Activated T-helper 2 cell treated with anti-CD3 and anti-CD28 coated beads, Interferon-gamma antibody, Interleukin-2, Interleukin-4, amounts not matched to agents 10 μg/mL and 5 μg/mL and 100 μg/mL, durations not matched to agents 14 hours and 24 hours and 36 hours (primary cell): ENCODE data around the gene EPGN. TPM values are rescaled to one million over a fixed set of nuclear protein-coding genes. Genes with fewer than 3 reads are reported as not detected.

Source experiments
- DNase-seq: peaks from one replicate; pipeline ENCODE4 v3.0.0; 2021; ENCODE audit warnings: low spot score
- H3K27ac Mint-ChIP-seq: one replicate; pipeline ENCODE4 v1.8.0; 2021; ENCODE audit warnings: mixed read lengths
- H3K27me3 Mint-ChIP-seq: one replicate; pipeline ENCODE4 v1.8.0; 2021; ENCODE audit warnings: low read depth, mixed read lengths
- H3K36me3 Mint-ChIP-seq: one replicate; pipeline ENCODE4 v1.8.0; 2021; ENCODE audit warnings: low read depth, mixed read lengths
- H3K4me1 Mint-ChIP-seq: one replicate; pipeline ENCODE4 v1.8.0; 2021; ENCODE audit warnings: low read depth, mixed read lengths
- H3K4me3 Mint-ChIP-seq: one replicate; pipeline ENCODE4 v1.8.0; 2021; ENCODE audit warnings: low read depth, mild to moderate bottlenecking, moderate library complexity, mixed read lengths
- H3K9me3 Mint-ChIP-seq: one replicate; pipeline ENCODE4 v1.8.0; 2021; ENCODE audit warnings: mixed read lengths
- intact Hi-C: fragments of 100-400 bp; cut with micrococcal nuclease; formaldehyde crosslinking; loops from one replicate; pipeline ENCODE4 v1.15.1; 2023
- total RNA-seq: library from RNA; stranded (reverse); gene quantifications from 2 replicates; pipeline ENCODE4 v1.2.3, GENCODE V29; 2022

The EPGN gene
- total RNA-seq, 1 donor from 2014 or later = not detected

GRCh38 chr4:74287791-74288190, 20.5 kb upstream of the EPGN start:
- intact Hi-C loops = no loop called here
- Mint-ChIP-seq H3K4me1 (no peaks in the 10 kb centered on the region), H3K9me3 (no peaks in the 10 kb centered on the region), H3K27me3 (no peaks in the 10 kb centered on the region), H3K27ac (no peak overlapping the region), H3K36me3 (no peaks in the 10 kb centered on the region), H3K4me3 (no peak overlapping the region)
- DNase-seq = no peak

DNA sequence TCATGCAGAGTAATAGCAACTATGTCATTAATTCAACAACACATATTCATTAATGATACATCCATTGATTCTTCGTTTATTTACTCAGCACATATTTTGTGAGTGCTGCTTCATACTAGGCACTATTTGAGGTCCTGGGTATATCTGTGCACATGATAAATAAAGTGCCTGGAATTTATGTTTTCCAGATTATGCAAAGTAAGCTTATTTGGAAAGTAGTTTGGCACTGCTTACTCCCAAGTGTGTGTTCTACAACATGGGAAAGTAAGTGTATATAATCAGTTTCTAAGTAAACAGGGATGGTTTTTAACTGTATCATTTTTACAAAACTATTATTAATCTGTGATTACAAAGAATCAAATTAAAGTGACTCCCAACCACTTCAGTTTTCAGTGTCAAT, 16.8 kb upstream of the EPGN start:
- no peaks in the 10 kb centered on the region for H3K9me3 Mint-ChIP-seq
- H3K36me3 Mint-ChIP-seq = no peaks in the 10 kb centered on the region
- H3K4me3 Mint-ChIP-seq = no peak overlapping the region
- H3K27me3 Mint-ChIP-seq = no peaks in the 10 kb centered on the region
- no peaks in the 10 kb centered on the region for H3K4me1 Mint-ChIP-seq
- intact Hi-C loops = no loop called here
- DNase-seq = no peak
- no peak overlapping the region for H3K27ac Mint-ChIP-seq

DNA sequence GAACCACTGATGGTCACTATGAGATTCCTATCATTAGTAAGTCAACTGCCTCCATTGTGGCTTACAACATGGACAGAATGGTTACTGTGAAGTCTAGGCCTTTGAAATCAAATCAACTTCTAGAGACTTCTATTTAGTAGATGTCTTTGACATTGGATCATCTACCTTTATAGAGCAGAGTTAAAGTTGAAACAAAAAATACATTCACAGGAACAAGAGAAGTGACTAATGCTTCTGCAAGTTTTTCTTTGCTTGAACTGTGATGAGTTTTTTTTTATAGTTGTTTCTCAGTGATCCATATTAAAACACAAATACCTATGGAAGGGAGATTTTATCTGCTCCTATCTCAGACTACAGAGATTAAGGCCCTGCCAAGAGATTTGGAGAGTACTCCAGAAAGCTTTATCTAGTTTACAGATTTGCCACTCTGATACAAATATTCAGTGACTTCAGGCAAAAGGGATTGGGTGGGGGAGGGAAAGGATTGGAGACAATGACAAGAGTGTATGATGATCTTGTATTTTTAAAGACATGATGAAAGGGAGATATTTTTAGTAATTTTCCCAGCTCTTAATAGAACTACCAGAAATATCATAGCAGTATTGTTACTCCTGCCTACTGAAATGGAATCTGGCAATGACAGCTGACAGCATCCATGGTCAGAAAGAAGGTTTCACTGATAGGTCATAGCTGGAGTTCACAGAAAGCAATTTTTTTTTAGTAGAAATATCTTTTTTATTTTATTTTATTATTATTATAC, 16.0 kb upstream of the EPGN start:
- no peaks in the 10 kb centered on the region for H3K4me1 Mint-ChIP-seq
- H3K27me3 Mint-ChIP-seq = no peaks in the 10 kb centered on the region
- DNase-seq = no peak
- no peaks in the 10 kb centered on the region for H3K9me3 Mint-ChIP-seq
- intact Hi-C loops = no loop called here
- no peaks in the 10 kb centered on the region for H3K36me3 Mint-ChIP-seq
- H3K27ac Mint-ChIP-seq = no peak overlapping the region
- no peak overlapping the region for H3K4me3 Mint-ChIP-seq

- no peak overlapping the region for H3K27ac Mint-ChIP-seq
- H3K27me3 Mint-ChIP-seq = no peaks in the 10 kb centered on the region
- H3K36me3 Mint-ChIP-seq = no peaks in the 10 kb centered on the region
- no peaks in the 10 kb centered on the region for H3K9me3 Mint-ChIP-seq
- H3K4me3 Mint-ChIP-seq = no peak overlapping the region
- no peaks in the 10 kb centered on the region for H3K4me1 Mint-ChIP-seq
- intact Hi-C loops = no loop called here
- no peak for DNase-seq
These were observed 14.7 kb upstream of the EPGN start for GRCh38 chr4:74293558-74293957.

GRCh38 chr4:74294681-74295080, 13.6 kb upstream of the EPGN start:
- H3K9me3 Mint-ChIP-seq = no peaks in the 10 kb centered on the region
- no peaks in the 10 kb centered on the region for H3K4me1 Mint-ChIP-seq
- DNase-seq = no peak
- H3K27me3 Mint-ChIP-seq = no peaks in the 10 kb centered on the region
- H3K36me3 Mint-ChIP-seq = no peaks in the 10 kb centered on the region
- H3K27ac Mint-ChIP-seq = no peak overlapping the region
- no peak overlapping the region for H3K4me3 Mint-ChIP-seq
- intact Hi-C loops = no loop called here

GRCh38 chr4:74297539-74297938, 10.7 kb upstream of the EPGN start:
- DNase-seq = no peak
- peaks cover 1% of the 10 kb centered on the region for H3K27me3 Mint-ChIP-seq
- no peak overlapping the region for H3K4me3 Mint-ChIP-seq
- H3K9me3 Mint-ChIP-seq = no peaks in the 10 kb centered on the region
- H3K27ac Mint-ChIP-seq = no peak overlapping the region
- intact Hi-C loops = no loop called here
- no peaks in the 10 kb centered on the region for H3K4me1 Mint-ChIP-seq
- no peaks in the 10 kb centered on the region for H3K36me3 Mint-ChIP-seq

- Mint-ChIP-seq H3K4me3 (no peak overlapping the region), H3K27ac (no peak overlapping the region), H3K27me3 (peaks cover 1% of the 10 kb centered on the region), H3K36me3 (no peaks in the 10 kb centered on the region), H3K4me1 (peaks cover 13% of the 10 kb centered on the region), H3K9me3 (no peaks in the 10 kb centered on the region)
- intact Hi-C loops = no loop called here
- DNase-seq = no peak
These were observed 4.1 kb upstream of the EPGN start for GRCh38 chr4:74304095-74304625.

DNA sequence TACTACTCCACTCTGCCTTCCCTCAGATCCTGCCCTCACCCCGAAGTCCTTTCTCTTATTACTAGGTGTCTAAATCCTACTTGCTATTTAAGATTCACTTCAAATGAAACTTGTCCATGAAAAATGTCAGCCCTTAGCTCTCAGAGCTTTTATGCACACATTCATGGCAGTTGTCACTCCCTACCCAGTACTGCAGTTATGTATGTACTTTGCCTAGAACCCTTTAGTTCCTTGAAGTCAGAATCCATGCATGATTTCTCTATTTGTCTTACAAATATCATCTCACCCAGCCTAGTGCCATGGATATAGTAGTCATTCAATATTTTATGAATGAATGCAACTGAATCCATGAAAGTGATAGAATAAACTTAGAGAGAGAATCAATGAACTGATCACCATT, 3.3 kb upstream of the EPGN start:
- intact Hi-C loops = no loop called here
- peaks cover 18% of the 10 kb centered on the region for H3K4me1 Mint-ChIP-seq
- DNase-seq = no peak
- H3K9me3 Mint-ChIP-seq = no peaks in the 10 kb centered on the region
- no peak overlapping the region for H3K27ac Mint-ChIP-seq
- H3K27me3 Mint-ChIP-seq = peaks cover 1% of the 10 kb centered on the region
- H3K36me3 Mint-ChIP-seq = no peaks in the 10 kb centered on the region
- no peak overlapping the region for H3K4me3 Mint-ChIP-seq

- intact Hi-C loops = no loop called here
- DNase-seq = no peak
- Mint-ChIP-seq H3K9me3 (no peaks in the 10 kb centered on the region), H3K4me1 (peaks cover 18% of the 10 kb centered on the region), H3K27me3 (no peaks in the 10 kb centered on the region), H3K36me3 (no peaks in the 10 kb centered on the region), H3K27ac (no peak overlapping the region), H3K4me3 (no peak overlapping the region)
These were observed 1.1 kb upstream of the EPGN start for GRCh38 chr4:74307170-74307569.

DNA sequence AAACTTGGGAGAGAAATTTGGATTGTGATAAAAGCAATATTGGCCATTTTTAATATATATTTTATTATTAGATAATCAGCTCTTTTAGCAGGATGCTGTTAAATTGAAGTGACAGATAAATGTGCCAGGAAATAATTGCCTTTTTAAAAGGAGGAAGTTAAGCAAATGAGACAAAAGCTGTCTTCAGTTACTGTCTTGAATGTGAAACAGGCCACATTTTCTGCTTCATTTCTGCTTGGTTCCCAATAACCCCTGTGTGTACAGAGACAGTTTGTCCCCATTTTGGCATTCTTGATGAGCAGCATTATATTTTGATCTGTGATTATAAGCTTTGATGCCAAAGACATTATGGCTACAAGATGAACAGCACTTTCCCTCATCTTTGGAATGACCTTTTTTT, 953 bp downstream of the EPGN start:
- no peaks in the 10 kb centered on the region for H3K36me3 Mint-ChIP-seq
- H3K27me3 Mint-ChIP-seq = no peaks in the 10 kb centered on the region
- no peaks in the 10 kb centered on the region for H3K9me3 Mint-ChIP-seq
- no peak overlapping the region for H3K27ac Mint-ChIP-seq
- no peak for DNase-seq
- H3K4me3 Mint-ChIP-seq = no peak overlapping the region
- H3K4me1 Mint-ChIP-seq = peaks cover 18% of the 10 kb centered on the region
- intact Hi-C loops = no loop called here

GRCh38 chr4:74311696-74312313, 3.5 kb downstream of the EPGN start:
- DNase-seq = no peak
- no peaks in the 10 kb centered on the region for H3K9me3 Mint-ChIP-seq

DNA sequence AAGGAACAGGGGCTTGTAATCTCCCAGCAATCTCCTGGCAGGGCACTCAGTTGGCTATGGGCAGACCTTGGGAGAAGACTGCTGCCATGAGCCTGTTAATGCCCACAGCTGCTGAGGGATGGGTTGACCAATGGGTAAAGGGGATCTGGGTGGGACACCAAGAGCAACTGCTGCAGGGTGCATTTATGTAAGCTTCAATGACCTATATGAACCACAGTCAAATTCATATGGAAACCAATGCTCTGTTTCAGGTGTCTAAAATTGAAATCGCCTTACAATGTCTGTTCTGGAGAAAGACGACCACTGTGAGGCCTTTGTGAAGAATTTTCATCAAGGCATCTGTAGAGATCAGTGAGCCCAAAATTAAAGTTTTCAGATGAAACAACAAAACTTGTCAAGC, 6.1 kb downstream of the EPGN start:
- no peaks in the 10 kb centered on the region for H3K9me3 Mint-ChIP-seq
- DNase-seq = no peak
- peaks cover 5% of the 10 kb centered on the region for H3K27me3 Mint-ChIP-seq
- H3K27ac Mint-ChIP-seq = no peak overlapping the region
- peaks cover 6% of the 10 kb centered on the region for H3K4me1 Mint-ChIP-seq
- intact Hi-C loops = no loop called here
- no peaks in the 10 kb centered on the region for H3K36me3 Mint-ChIP-seq
- H3K4me3 Mint-ChIP-seq = no peak overlapping the region

More at GRCh38 chr4:74311696-74312313, 3.5 kb downstream of the EPGN start:
- Mint-ChIP-seq H3K4me3 (no peak overlapping the region), H3K27ac (no peak overlapping the region), H3K4me1 (peaks cover 21% of the 10 kb centered on the region), H3K27me3 (peaks cover 3% of the 10 kb centered on the region), H3K36me3 (no peaks in the 10 kb centered on the region)
- intact Hi-C loops = loop anchor here (1.0 kb wide), 2 partner anchors 84 to 123 kb away; no protein-coding TSS in a partner anchor

DNA sequence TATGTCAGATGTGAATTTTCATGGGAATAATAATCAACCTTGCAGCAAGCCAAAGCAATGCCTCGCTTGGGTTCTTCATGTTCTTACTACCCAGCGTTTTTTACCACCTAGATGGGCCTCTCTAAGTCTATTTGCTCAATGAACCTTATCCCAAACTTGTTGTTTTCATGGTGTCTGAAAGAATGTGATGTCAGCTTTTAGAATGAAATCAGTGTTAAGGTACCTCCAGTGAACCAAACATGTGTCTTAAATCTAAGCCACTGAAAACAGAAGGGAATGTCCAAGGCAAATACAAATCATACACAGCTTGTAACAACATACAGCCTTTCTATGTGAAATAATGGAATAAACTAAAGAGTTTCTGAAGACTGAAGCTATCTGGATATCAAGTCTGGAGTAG, 6.7 kb downstream of the EPGN start:
- Mint-ChIP-seq H3K36me3 (no peaks in the 10 kb centered on the region), H3K9me3 (no peaks in the 10 kb centered on the region), H3K4me3 (no peak overlapping the region), H3K27me3 (peaks cover 5% of the 10 kb centered on the region), H3K4me1 (peaks cover 3% of the 10 kb centered on the region), H3K27ac (no peak overlapping the region)
- intact Hi-C loops = no loop called here
- DNase-seq = no peak
